ENCODE results near the gene SLC22A9.
"Not testable (repeated sequence)": the region's sequence is repeated elsewhere in the genome, so short reads cannot be mapped to it uniquely, and the experiment has no call there.

The SLC22A9 gene

GRCh38 chr11:63369165-63369970 is at the start of gene SLC22A9:
TSS of gene SLC22A9 (plus strand) at chr11:63369785. CDS start at chr11:63370057, 272 bp downstream.
- Mint-ChIP-seq H3K27me3 (peaks cover 25% of the 10 kb centered on the region), H3K36me3 (no peaks in the 10 kb centered on the region), H3K4me1 (no peaks in the 10 kb centered on the region), H3K27ac (no peak within 1 kb of the TSS), H3K9me3 (no peaks in the 10 kb centered on the region), H3K4me3 (no peak within 1 kb of the TSS)

GRCh38 chr11:63321723-63322122 is 47.9 kb upstream of the SLC22A9 start:
- H3K9me3 Mint-ChIP-seq, result peaks cover 6% of the 10 kb centered on the region
- H3K36me3 Mint-ChIP-seq, result peaks cover 3% of the 10 kb centered on the region
- no peak overlapping the region for H3K27ac Mint-ChIP-seq
- H3K4me1 Mint-ChIP-seq, result no peaks in the 10 kb centered on the region
- H3K27me3 Mint-ChIP-seq, result peaks cover 1% of the 10 kb centered on the region
- H3K4me3 Mint-ChIP-seq, result no peak overlapping the region

GRCh38 chr11:63335089-63335488 is 34.5 kb upstream of the SLC22A9 start:
- not testable (repeated sequence) for H3K9me3 Mint-ChIP-seq, H3K36me3 Mint-ChIP-seq

GRCh38 chr11:63337070-63337469 is 32.5 kb upstream of the SLC22A9 start:
- Mint-ChIP-seq H3K36me3 (peaks cover 4% of the 10 kb centered on the region), H3K9me3 (peaks cover 5% of the 10 kb centered on the region), H3K27me3 (peaks cover 18% of the 10 kb centered on the region), H3K4me1 (no peaks in the 10 kb centered on the region), H3K4me3 (no peak overlapping the region), H3K27ac (no peak overlapping the region)

More at GRCh38 chr11:63335089-63335488, 34.5 kb upstream of the SLC22A9 start:
- not testable (repeated sequence) for H3K27ac Mint-ChIP-seq, H3K4me3 Mint-ChIP-seq, H3K4me1 Mint-ChIP-seq
- H3K27me3 Mint-ChIP-seq, result peaks cover 17% of the 10 kb centered on the region

GRCh38 chr11:63343130-63343529 is 26.5 kb upstream of the SLC22A9 start:
- Mint-ChIP-seq H3K36me3 (no peaks in the 10 kb centered on the region), H3K4me1 (no peaks in the 10 kb centered on the region), H3K9me3 (no peaks in the 10 kb centered on the region), H3K27ac (no peak overlapping the region), H3K4me3 (no peak overlapping the region), H3K27me3 (peaks cover 5% of the 10 kb centered on the region)

GRCh38 chr11:63352144-63352543 is 17.4 kb upstream of the SLC22A9 start:
- H3K4me3 Mint-ChIP-seq, result no peak overlapping the region
- H3K27ac Mint-ChIP-seq, result no peak overlapping the region

GRCh38 chr11:63362196-63362793 is 7.3 kb upstream of the SLC22A9 start:
- H3K27ac Mint-ChIP-seq, result no peak overlapping the region
- H3K27me3 Mint-ChIP-seq, result peaks cover 25% of the 10 kb centered on the region
- no peaks in the 10 kb centered on the region for H3K4me1 Mint-ChIP-seq
- H3K4me3 Mint-ChIP-seq, result no peak overlapping the region
- peaks cover 13% of the 10 kb centered on the region for H3K9me3 Mint-ChIP-seq
- peaks cover 7% of the 10 kb centered on the region for H3K36me3 Mint-ChIP-seq

More at GRCh38 chr11:63352144-63352543, 17.4 kb upstream of the SLC22A9 start:
- Mint-ChIP-seq H3K4me1 (peaks cover 5% of the 10 kb centered on the region), H3K36me3 (no peaks in the 10 kb centered on the region), H3K27me3 (peaks cover 1% of the 10 kb centered on the region), H3K9me3 (no peaks in the 10 kb centered on the region)

GRCh38 chr11:63369971-63370588 is 495 bp downstream of the SLC22A9 start:
- Mint-ChIP-seq H3K4me1 (no peaks in the 10 kb centered on the region), H3K27me3 (peaks cover 25% of the 10 kb centered on the region), H3K9me3 (no peaks in the 10 kb centered on the region), H3K4me3 (no peak overlapping the region), H3K27ac (no peak overlapping the region), H3K36me3 (no peaks in the 10 kb centered on the region)

GRCh38 chr11:63371396-63371795 is 1.8 kb downstream of the SLC22A9 start:
- peaks cover 21% of the 10 kb centered on the region for H3K27me3 Mint-ChIP-seq
- H3K27ac Mint-ChIP-seq, result no peak overlapping the region
- H3K9me3 Mint-ChIP-seq, result no peaks in the 10 kb centered on the region
- no peak overlapping the region for H3K4me3 Mint-ChIP-seq
- no peaks in the 10 kb centered on the region for H3K36me3 Mint-ChIP-seq
- no peaks in the 10 kb centered on the region for H3K4me1 Mint-ChIP-seq

- Mint-ChIP-seq H3K27me3 (peaks cover 20% of the 10 kb centered on the region), H3K4me1 (no peaks in the 10 kb centered on the region), H3K4me3 (no peak overlapping the region), H3K36me3 (no peaks in the 10 kb centered on the region), H3K27ac (no peak overlapping the region), H3K9me3 (no peaks in the 10 kb centered on the region)
Measured at GRCh38 chr11:63375434-63375833, 5.8 kb downstream of the SLC22A9 start.

GRCh38 chr11:63380130-63380529 is 10.5 kb downstream of the SLC22A9 start:
- Mint-ChIP-seq H3K4me1 (peaks cover 3% of the 10 kb centered on the region), H3K4me3 (no peak overlapping the region), H3K27me3 (peaks cover 8% of the 10 kb centered on the region), H3K9me3 (no peaks in the 10 kb centered on the region), H3K36me3 (no peaks in the 10 kb centered on the region), H3K27ac (no peak overlapping the region)

GRCh38 chr11:63395697-63396096 is 26.1 kb downstream of the SLC22A9 start:
- H3K9me3 Mint-ChIP-seq, result peaks cover 8% of the 10 kb centered on the region
- H3K36me3 Mint-ChIP-seq, result peaks cover 2% of the 10 kb centered on the region
- no peak overlapping the region for H3K4me3 Mint-ChIP-seq
- H3K27me3 Mint-ChIP-seq, result peaks cover 25% of the 10 kb centered on the region
- no peaks in the 10 kb centered on the region for H3K4me1 Mint-ChIP-seq
- no peak overlapping the region for H3K27ac Mint-ChIP-seq

GRCh38 chr11:63404161-63404935 is 34.8 kb downstream of the SLC22A9 start:
- H3K9me3 Mint-ChIP-seq, result no peaks in the 10 kb centered on the region
- no peak overlapping the region for H3K4me3 Mint-ChIP-seq
- no peaks in the 10 kb centered on the region for H3K36me3 Mint-ChIP-seq
- peaks cover 4% of the 10 kb centered on the region for H3K27me3 Mint-ChIP-seq
- H3K4me1 Mint-ChIP-seq, result no peaks in the 10 kb centered on the region
- H3K27ac Mint-ChIP-seq, result no peak overlapping the region

- H3K4me3 Mint-ChIP-seq, result no peak overlapping the region
- H3K9me3 Mint-ChIP-seq, result no peaks in the 10 kb centered on the region
- H3K27me3 Mint-ChIP-seq, result peaks cover 5% of the 10 kb centered on the region
- no peak overlapping the region for H3K27ac Mint-ChIP-seq
- no peaks in the 10 kb centered on the region for H3K4me1 Mint-ChIP-seq
- no peaks in the 10 kb centered on the region for H3K36me3 Mint-ChIP-seq
Measured at GRCh38 chr11:63405114-63405513, 35.5 kb downstream of the SLC22A9 start.

- Mint-ChIP-seq H3K27ac (no peak overlapping the region), H3K4me3 (no peak overlapping the region), H3K36me3 (no peaks in the 10 kb centered on the region), H3K9me3 (no peaks in the 10 kb centered on the region), H3K4me1 (no peaks in the 10 kb centered on the region), H3K27me3 (peaks cover 5% of the 10 kb centered on the region)
Measured at GRCh38 chr11:63406458-63406857, 36.9 kb downstream of the SLC22A9 start.

All from activated naive CD4-positive, alpha-beta T cell treated with anti-CD3 and anti-CD28 coated beads, Interleukin-2, amount 50 U/mL, for 24 hours (primary cell).